GM12878 (cell line): ENCODE data around the gene NF1. TPM values are rescaled to one million over a fixed set of nuclear protein-coding genes. Genes with fewer than 3 reads are reported as not detected.

ENCODE experiments used
- ATAC-seq: fragments of 200-7000 bp; cut with Tn5 transposase; 3 replicates; pipeline ENCODE4 v1.9.1; 2020; ENCODE audit warnings: mild to moderate bottlenecking, moderate library complexity
- BruUV-seq: library from RNA; stranded (reverse); fragments of 400-500 nt; replicated peaks from 2 replicates; lab custom pipeline; 2021; lab: Mats Ljungman, UMichigan
- CTCF ChIA-PET: fragments of 300-600 bp; sonication (Branson Sonifier 250); formaldehyde crosslinking; extraction: SDS; loops from one replicate; lab custom pipeline; 2021; ENCODE audit warnings: inconsistent platforms; lab: Yijun Ruan, JAX
- POLR2A ChIA-PET: fragments of 350-600 bp; formaldehyde crosslinking; extraction: SDS; loops from one replicate; lab custom pipeline; 2021; ENCODE audit warnings: inconsistent platforms; lab: Charles Lee
- RAD21 ChIA-PET: fragments of 300-600 bp; sonication (Branson Sonifier 250); formaldehyde crosslinking; loops from one replicate; lab custom pipeline; 2023; ENCODE audit warnings: antibody characterized with exemption; ENCODE audit not compliant: unreplicated experiment; lab: Charles Lee
- SMC1A ChIA-PET: fragments of 300-600 bp; sonication (Branson Sonifier 250); formaldehyde crosslinking; loops from one replicate; lab custom pipeline; 2023; ENCODE audit not compliant: unreplicated experiment, uncharacterized antibody; lab: Charles Lee
- DNase-seq: peaks from one replicate; pipeline ENCODE4 v3.0.0-alpha.2; 2011; ENCODE audit warnings: low read depth, low spot score
- FAIRE-seq: peaks from 3 replicates; lab custom pipeline; 2011; peaks lifted over from hg19 to GRCh38; lab: Jason Lieb, UNC
- H2AFZ ChIP-seq: 2 replicates; pipeline ENCODE4 v1.6.0; 2011; ENCODE audit warnings: low read depth, low read length, control low read depth; ENCODE audit not compliant: control insufficient read depth
- H3K27ac ChIP-seq: 2 replicates; pipeline ENCODE4 v1.5.1; 2011; ENCODE audit warnings: control low read depth; ENCODE audit not compliant: control insufficient read depth, insufficient read depth
- H3K27me3 ChIP-seq, 2 experiments: replicated peaks in 1 of 2; 2 replicates each; pipeline versions ENCODE4 v1.6.0 to v1.6.1; 2011; ENCODE audit warnings: low read length in 1 of 2; ENCODE audit not compliant: control insufficient read depth in 2 of 2, insufficient read depth in 2 of 2
- H3K36me3 ChIP-seq, 2 experiments: 2 replicates each; pipeline ENCODE4 v1.5.1; 2011; ENCODE audit warnings: low read length in 1 of 2; ENCODE audit not compliant: control insufficient read depth in 2 of 2, insufficient read depth in 2 of 2
- H3K4me1 ChIP-seq: 2 replicates; pipeline ENCODE4 v1.6.1; 2011; ENCODE audit warnings: mild to moderate bottlenecking, low read length, moderate library complexity, mixed read lengths; ENCODE audit not compliant: control insufficient read depth, insufficient read depth
- H3K4me2 ChIP-seq: 2 replicates; pipeline ENCODE4 v1.6.0; 2011; ENCODE audit warnings: control low read depth; ENCODE audit not compliant: control insufficient read depth, insufficient read depth
- H3K4me3 ChIP-seq: fragments of 200-600 bp; sonication (generic); 2 replicates; pipeline ENCODE4 v1.5.1; 2016
- H3K79me2 ChIP-seq: 2 replicates; pipeline ENCODE4 v1.6.0; 2011; ENCODE audit warnings: low read length; ENCODE audit not compliant: control insufficient read depth, insufficient read depth
- H3K9ac ChIP-seq: 2 replicates; pipeline ENCODE4 v1.8.0; 2011; ENCODE audit warnings: low read length, control low read depth, mixed read lengths; ENCODE audit not compliant: control insufficient read depth, insufficient read depth
- H3K9me3 ChIP-seq: replicated peaks from 3 replicates; pipeline ENCODE4 v1.5.1; 2011; ENCODE audit warnings: mild to moderate bottlenecking, low read length; ENCODE audit not compliant: control insufficient read depth, insufficient read depth
- H4K20me1 ChIP-seq: 2 replicates; pipeline ENCODE4 v1.6.0; 2011; ENCODE audit not compliant: control insufficient read depth, insufficient read depth
- BMI1 ChIP-seq: fragments of 450-650 bp; IDR thresholded peaks from 2 replicates; pipeline ENCODE4 v1.6.1; 2016; ENCODE audit warnings: mild to moderate bottlenecking, moderate library complexity, borderline replicate concordance
- CHD4 ChIP-seq: fragments of 200-600 bp; sonication (generic); IDR thresholded peaks from 2 replicates; pipeline ENCODE4 v1.6.1; 2016; ENCODE audit warnings: mild to moderate bottlenecking
- DPF2 ChIP-seq: fragments of 450-650 bp; IDR thresholded peaks from 2 replicates; pipeline ENCODE4 v1.6.1; 2017; ENCODE audit warnings: mild to moderate bottlenecking
- FOXM1 ChIP-seq: IDR thresholded peaks from 2 replicates; pipeline ENCODE4 v1.6.1; 2012; ENCODE audit warnings: low read depth, mild to moderate bottlenecking, inconsistent platforms, low read length, moderate library complexity
- LARP7 ChIP-seq: fragments of 450-650 bp; IDR thresholded peaks from 2 replicates; pipeline ENCODE4 v1.6.1; 2017; ENCODE audit warnings: mild to moderate bottlenecking
- MEF2A ChIP-seq: IDR thresholded peaks from 2 replicates; pipeline ENCODE4 v1.6.1; 2011; ENCODE audit warnings: low read depth, mild to moderate bottlenecking, low read length, moderate library complexity; ENCODE audit not compliant: insufficient read depth
- NFYB ChIP-seq: IDR thresholded peaks from 2 replicates; pipeline ENCODE4 v1.6.1; 2011; ENCODE audit warnings: low read depth, mild to moderate bottlenecking, low read length, improper control_type of control experiment, moderate library complexity; ENCODE audit not compliant: insufficient read depth
- NR2C1 ChIP-seq: fragments of 450-650 bp; IDR thresholded peaks from 2 replicates; pipeline ENCODE4 v1.6.1; 2017; ENCODE audit warnings: antibody characterized with exemption, mild to moderate bottlenecking, moderate library complexity
- NRF1 ChIP-seq: conservative IDR thresholded peaks from 2 replicates; pipeline ENCODE4 v1.6.1; 2011; ENCODE audit warnings: mild to moderate bottlenecking, low read depth, low read length, improper control_type of control experiment
- PAX8 ChIP-seq: fragments of 450-650 bp; IDR thresholded peaks from 2 replicates; pipeline ENCODE4 v1.6.1; 2017; ENCODE audit warnings: mild to moderate bottlenecking, moderate library complexity
- RBBP5 ChIP-seq: fragments of 200-600 bp; sonication (generic); conservative IDR thresholded peaks from 2 replicates; pipeline ENCODE4 v1.6.1; 2016
- WGBS: methylation state at CpG from one replicate; pipeline ENCODE4 v1.1.6; 2016; ENCODE audit warnings: low lambda C conversion rate; ENCODE audit not compliant: insufficient replicate concordance, insufficient coverage; ENCODE audit errors: missing lambda C conversion rate; 5-methylcytosine and 5-hydroxymethylcytosine counted together
- in situ Hi-C: fragments of 300-500 bp; cut with MboI; formaldehyde crosslinking; loops from 9 replicates; pipeline ENCODE4 v1.14.3; 2018; ENCODE audit warnings: mixed read lengths
- intact Hi-C: fragments of 100-400 bp; cut with micrococcal nuclease; formaldehyde crosslinking; loops from one replicate; pipeline ENCODE4 v1.14.2; 2022; ENCODE audit not compliant: unreplicated experiment
- polyA plus RNA-seq, 11 experiments: library from polyadenylated mRNA; depleted of rRNA in 4 of 11; unstranded in 6 of 11; stranded (reverse) in 5 of 11; fragments of >200 nt; fragmentation: Nextera tagmentation in 4 of 11; fragmentation: Illumina TruSeq in 1 of 11; extraction: Ambion mirVana in 4 of 11; extraction: Trizol in 1 of 11; gene quantifications; 1 replicate in 1 of 11; 2 replicates in 10 of 11; pipeline versions ENCODE4 v1.2.1 to v1.2.3, GENCODE V29; 2011 to 2016; ENCODE audit warnings: inconsistent platforms in 2 of 11, missing spikeins in 2 of 11, low read depth in 1 of 11
- total RNA-seq, 4 experiments: library from RNA; depleted of rRNA in 3 of 4; stranded (reverse); fragments of >200 nt in 3 of 4; fragmentation: Illumina TruSeq in 1 of 4; extraction: Trizol in 1 of 4; gene quantifications; 2 replicates each; pipeline versions ENCODE4 v1.2.1 to v1.2.3, GENCODE V29; 2013 to 2021
- TF ChIP-seq, protein P1 (sequence below): fragments of 450-650 bp; IDR thresholded peaks from 2 replicates; pipeline ENCODE4 v1.6.1; 2016; ENCODE audit warnings: mild to moderate bottlenecking
- TF ChIP-seq, protein P2 (sequence below): IDR thresholded peaks from 2 replicates; pipeline ENCODE4 v1.6.1; 2011; ENCODE audit warnings: low read depth, mild to moderate bottlenecking, low read length, moderate library complexity, borderline replicate concordance; ENCODE audit errors: extremely low read depth
- TF ChIP-seq, protein P3 (sequence below): fragments of 150-350 bp; IDR thresholded peaks from 2 replicates; pipeline ENCODE4 v1.6.1; 2014; ENCODE audit warnings: mild to moderate bottlenecking, low read depth, low read length

The NF1 gene
- total and polyA plus RNA-seq, 10 of the 15 experiments (the other 5 are each of a cell fraction or from before 2014, with no cell fraction given) = 2.5 to 31.8 (median 16.6) TPM

DNA sequence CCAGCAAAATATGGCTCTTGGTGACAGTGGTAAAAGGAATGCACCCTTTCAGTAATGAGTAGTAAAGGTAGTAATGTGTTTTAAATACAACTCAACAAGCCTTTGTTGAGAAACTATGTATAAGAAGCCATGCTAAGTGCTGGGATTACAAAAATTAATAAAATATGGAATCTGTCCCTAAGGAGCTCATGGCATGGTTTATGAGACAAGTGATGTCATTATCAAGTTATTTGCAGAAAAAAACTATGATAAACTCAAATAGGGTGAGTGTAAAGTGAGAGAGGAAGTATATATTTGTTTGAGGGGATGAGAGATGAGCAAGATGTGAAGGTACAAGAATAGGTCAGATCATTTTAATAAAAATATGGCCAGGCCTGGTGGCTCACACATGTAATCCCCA, 76.9 kb downstream of the NF1 start:
- SMC1A ChIA-PET = interaction anchor here (0.7 kb wide), 1 partner anchor 887 kb away, joined by 3 read pairs; no protein-coding TSS in a partner anchor
- intact Hi-C loops = no loop called here
- TF ChIP-seq BMI1 = no peak
- TF ChIP-seq, protein P1, sequence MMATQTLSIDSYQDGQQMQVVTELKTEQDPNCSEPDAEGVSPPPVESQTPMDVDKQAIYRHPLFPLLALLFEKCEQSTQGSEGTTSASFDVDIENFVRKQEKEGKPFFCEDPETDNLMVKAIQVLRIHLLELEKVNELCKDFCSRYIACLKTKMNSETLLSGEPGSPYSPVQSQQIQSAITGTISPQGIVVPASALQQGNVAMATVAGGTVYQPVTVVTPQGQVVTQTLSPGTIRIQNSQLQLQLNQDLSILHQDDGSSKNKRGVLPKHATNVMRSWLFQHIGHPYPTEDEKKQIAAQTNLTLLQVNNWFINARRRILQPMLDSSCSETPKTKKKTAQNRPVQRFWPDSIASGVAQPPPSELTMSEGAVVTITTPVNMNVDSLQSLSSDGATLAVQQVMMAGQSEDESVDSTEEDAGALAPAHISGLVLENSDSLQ = no peak
- TF ChIP-seq NRF1 = no peak
- TF ChIP-seq LARP7 = no peak
- no peak for TF ChIP-seq NR2C1
- no peak for TF ChIP-seq DPF2
- no peak for TF ChIP-seq FOXM1
- no peak for TF ChIP-seq CHD4
- TF ChIP-seq, all 136 proteins: peak for 0
- Histone ChIP-seq H2AFZ (no peak overlapping the region), H3K9me3 (no peaks in the 10 kb centered on the region), H3K36me3 (peaks cover 0 to under 1% of the 10 kb centered on the region in 2 experiments; a peak in 1 of 4 replicates), H3K9ac (no peak overlapping the region), H4K20me1 (no peaks in the 10 kb centered on the region), H3K27me3 (no peaks in the 10 kb centered on the region), H3K79me2 (no peaks in the 10 kb centered on the region), H3K4me1 (no peaks in the 10 kb centered on the region), H3K27ac (no peak overlapping the region), H3K4me3 (no peak overlapping the region), H3K4me2 (no peak overlapping the region)
- ATAC-seq (no peak), DNase-seq (no peak), FAIRE-seq (no peak)
- in situ Hi-C loops = no loop called here
- BruUV-seq = no TSS peak
- ChIA-PET POLR2A (no interaction called here), RAD21 (no interaction called here), CTCF (interaction anchor here (1.5 kb wide), 1 partner anchor 10 kb away, joined by 5 read pairs; no protein-coding TSS in a partner anchor)

DNA sequence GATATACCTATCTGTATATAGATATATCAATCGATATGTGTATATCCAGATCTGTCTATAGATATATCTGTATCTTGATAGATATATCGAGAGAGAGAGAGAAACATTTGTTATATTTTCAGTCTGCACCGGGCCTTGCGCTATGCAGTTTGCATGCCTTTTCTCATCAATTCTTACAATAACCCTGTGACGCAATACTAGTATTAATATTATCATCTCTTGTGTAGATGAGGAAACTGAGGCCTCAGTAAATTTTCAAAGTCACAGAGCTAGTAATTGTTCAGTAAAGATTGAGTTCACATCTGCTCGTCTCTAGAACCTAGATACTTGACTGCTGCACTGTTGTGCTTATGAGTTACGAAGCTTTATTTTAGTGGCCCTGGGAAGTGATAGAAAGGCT, 77.6 kb downstream of the NF1 start:
- SMC1A ChIA-PET = interaction anchor here (0.7 kb wide), 1 partner anchor 888 kb away, joined by 3 read pairs; no protein-coding TSS in a partner anchor
- H3K9ac ChIP-seq = no peak overlapping the region
- H3K79me2 ChIP-seq = no peaks in the 10 kb centered on the region
- intact Hi-C loops = no loop called here
- H3K9me3 ChIP-seq = no peaks in the 10 kb centered on the region
- CTCF ChIA-PET = no interaction called here
- over 99% methylated on average over 7 of the region's 7 CpGs for WGBS
- POLR2A ChIA-PET = no interaction called here
- no peak overlapping the region for H3K4me3 ChIP-seq
- TF ChIP-seq MEF2A (no peak), NFYB (no peak), PAX8 (no peak), RBBP5 (no peak)
- TF ChIP-seq, protein P2, sequence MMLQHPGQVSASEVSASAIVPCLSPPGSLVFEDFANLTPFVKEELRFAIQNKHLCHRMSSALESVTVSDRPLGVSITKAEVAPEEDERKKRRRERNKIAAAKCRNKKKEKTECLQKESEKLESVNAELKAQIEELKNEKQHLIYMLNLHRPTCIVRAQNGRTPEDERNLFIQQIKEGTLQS = no peak
- TF ChIP-seq, protein P3, sequence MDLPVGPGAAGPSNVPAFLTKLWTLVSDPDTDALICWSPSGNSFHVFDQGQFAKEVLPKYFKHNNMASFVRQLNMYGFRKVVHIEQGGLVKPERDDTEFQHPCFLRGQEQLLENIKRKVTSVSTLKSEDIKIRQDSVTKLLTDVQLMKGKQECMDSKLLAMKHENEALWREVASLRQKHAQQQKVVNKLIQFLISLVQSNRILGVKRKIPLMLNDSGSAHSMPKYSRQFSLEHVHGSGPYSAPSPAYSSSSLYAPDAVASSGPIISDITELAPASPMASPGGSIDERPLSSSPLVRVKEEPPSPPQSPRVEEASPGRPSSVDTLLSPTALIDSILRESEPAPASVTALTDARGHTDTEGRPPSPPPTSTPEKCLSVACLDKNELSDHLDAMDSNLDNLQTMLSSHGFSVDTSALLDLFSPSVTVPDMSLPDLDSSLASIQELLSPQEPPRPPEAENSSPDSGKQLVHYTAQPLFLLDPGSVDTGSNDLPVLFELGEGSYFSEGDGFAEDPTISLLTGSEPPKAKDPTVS = no peak
- no TSS peak for BruUV-seq
- FAIRE-seq (no peak), ATAC-seq (no peak), DNase-seq (no peak)
- no peaks in the 10 kb centered on the region for H3K4me1 ChIP-seq
- no peaks in the 10 kb centered on the region for H3K27me3 ChIP-seq
- in situ Hi-C loops = no loop called here
- H3K27ac ChIP-seq = no peak overlapping the region
- no peaks in the 10 kb centered on the region; a peak in 1 of 4 replicates for H3K36me3 ChIP-seq
- H4K20me1 ChIP-seq = no peaks in the 10 kb centered on the region
- no peak overlapping the region for H3K4me2 ChIP-seq
- H2AFZ ChIP-seq = no peak overlapping the region
- RAD21 ChIA-PET = no interaction called here
